ENCODE measurements around the gene NR2F1. TPM values are rescaled to one million over a fixed set of nuclear protein-coding genes. Genes with fewer than 3 reads are reported as not detected.

NR2F1 gene
- total RNA-seq, 2 donors from 2014 or later, result 1.1 to 3.4 TPM

DNA sequence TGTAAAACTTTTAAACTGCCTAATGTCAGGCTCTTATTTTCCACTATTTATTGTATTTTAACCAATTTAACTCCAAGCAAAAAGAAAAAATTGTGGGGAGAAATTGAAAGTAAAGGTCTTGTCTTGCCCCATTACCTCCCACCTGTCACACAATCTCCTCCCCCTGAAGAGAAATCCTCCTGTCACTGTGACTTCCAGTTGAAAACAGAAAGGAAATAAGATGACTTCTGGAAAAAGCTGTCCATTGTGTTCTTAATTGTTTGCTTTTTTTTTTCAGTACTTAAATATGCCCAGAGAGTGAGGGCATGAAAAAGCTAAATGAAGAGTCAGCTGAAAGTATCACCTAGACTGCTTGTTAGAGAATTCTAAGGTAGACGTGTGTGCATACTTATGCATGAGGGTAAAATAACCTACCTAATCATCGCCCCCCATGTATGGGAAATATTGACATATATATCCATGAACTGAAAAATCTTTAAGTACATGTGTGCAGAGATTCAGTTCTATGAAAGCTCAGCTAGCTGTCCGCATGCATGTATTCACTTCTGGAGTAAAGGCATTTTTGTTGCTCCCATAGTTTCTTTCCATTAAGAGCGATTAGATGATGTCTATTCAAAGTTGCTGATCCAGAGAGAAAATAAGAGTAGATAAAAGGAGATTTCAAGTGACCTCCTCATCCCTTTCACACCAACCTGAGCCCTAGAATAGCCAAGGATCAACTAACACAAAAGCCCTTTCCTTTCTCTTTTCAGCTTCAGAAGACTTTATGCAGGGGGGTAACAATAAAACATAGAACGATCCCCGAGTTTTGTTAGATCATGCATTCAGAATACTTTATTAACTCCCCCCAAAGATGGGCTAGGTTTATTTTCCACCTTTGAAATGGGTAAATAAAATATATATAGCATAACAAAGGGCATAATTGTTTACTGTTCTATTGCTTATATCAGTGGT, 7.3 kb upstream of the NR2F1 start:
- no peak for DNase-seq (ENCODE audit: low spot score)
- Histone ChIP-seq H3K36me3 (no peaks in the 10 kb centered on the region), H3K4me3 (no peak overlapping the region), H3K27ac (no peak overlapping the region), H3K4me1 (ENCODE audit: control insufficient read depth in 1 of 2, low read depth in 2 of 2) (peaks cover 17 to 28% of the 10 kb centered on the region in 2 donors), H3K27me3 (replicated peaks; ENCODE audit: insufficient read depth) (peaks cover 4% of the 10 kb centered on the region), H3K9me3 (no peaks in the 10 kb centered on the region)
- TF ChIP-seq, protein P1, sequence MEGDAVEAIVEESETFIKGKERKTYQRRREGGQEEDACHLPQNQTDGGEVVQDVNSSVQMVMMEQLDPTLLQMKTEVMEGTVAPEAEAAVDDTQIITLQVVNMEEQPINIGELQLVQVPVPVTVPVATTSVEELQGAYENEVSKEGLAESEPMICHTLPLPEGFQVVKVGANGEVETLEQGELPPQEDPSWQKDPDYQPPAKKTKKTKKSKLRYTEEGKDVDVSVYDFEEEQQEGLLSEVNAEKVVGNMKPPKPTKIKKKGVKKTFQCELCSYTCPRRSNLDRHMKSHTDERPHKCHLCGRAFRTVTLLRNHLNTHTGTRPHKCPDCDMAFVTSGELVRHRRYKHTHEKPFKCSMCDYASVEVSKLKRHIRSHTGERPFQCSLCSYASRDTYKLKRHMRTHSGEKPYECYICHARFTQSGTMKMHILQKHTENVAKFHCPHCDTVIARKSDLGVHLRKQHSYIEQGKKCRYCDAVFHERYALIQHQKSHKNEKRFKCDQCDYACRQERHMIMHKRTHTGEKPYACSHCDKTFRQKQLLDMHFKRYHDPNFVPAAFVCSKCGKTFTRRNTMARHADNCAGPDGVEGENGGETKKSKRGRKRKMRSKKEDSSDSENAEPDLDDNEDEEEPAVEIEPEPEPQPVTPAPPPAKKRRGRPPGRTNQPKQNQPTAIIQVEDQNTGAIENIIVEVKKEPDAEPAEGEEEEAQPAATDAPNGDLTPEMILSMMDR (IDR thresholded peaks at IDR 0.05), result no peak
- ATAC-seq (ENCODE audit: insufficient number of reproducible peaks, low FRiP score, low read depth), result no peak

DNA sequence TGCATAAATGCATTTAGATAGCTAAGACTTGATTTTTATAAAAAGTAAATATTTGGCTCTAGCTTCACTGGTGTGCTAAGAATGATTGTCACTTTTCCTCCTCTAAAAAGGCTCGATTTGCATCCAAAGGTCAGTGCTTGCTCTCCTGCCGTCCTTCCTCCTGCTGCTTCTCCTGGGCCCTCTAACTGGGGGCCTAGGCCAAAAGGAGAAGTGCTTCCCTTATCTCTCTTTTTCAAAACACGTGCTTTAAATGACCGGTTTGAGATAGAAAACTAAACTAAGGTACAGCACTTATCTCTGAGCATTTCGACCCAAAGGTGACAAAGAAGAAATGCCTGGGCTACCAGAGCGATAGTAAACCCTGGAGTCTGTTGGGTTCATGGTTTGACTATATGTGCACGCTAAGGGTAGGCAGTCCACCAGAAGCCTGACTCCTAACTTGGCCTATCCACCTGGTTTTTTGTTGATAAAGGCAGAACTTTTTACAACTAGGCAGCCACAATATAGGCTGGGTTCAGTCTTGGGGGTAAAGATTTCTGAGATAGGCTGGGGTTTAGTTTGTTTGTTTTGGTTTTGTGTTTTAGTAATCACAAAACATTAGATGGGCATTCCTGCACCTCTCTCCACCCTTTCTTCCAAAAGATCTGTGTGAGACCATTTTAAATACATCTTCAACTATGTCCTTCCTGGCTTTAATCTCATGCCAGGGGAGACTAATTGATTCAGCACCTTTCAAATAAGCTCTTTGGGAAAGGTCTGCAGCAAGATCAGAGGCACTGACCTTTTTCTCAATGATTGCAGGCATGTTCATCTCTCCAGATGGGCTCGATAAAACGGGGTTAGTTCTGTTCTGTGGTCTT, 5.8 kb upstream of the NR2F1 start:
- H3K4me3 ChIP-seq, result no peak overlapping the region
- TF ChIP-seq, protein P1 (IDR thresholded peaks at IDR 0.05), result no peak
- no peak for ATAC-seq (ENCODE audit: insufficient number of reproducible peaks, low FRiP score, low read depth)
- DNase-seq (ENCODE audit: low spot score), result no peak
- H3K9me3 ChIP-seq, result no peaks in the 10 kb centered on the region
- peaks cover 4% of the 10 kb centered on the region for H3K27me3 ChIP-seq (replicated peaks; ENCODE audit: insufficient read depth)
- peaks cover 17 to 30% of the 10 kb centered on the region in 2 donors for H3K4me1 ChIP-seq (ENCODE audit: control insufficient read depth in 1 of 2, low read depth in 2 of 2)
- H3K36me3 ChIP-seq, result no peaks in the 10 kb centered on the region
- no peak overlapping the region for H3K27ac ChIP-seq

DNA sequence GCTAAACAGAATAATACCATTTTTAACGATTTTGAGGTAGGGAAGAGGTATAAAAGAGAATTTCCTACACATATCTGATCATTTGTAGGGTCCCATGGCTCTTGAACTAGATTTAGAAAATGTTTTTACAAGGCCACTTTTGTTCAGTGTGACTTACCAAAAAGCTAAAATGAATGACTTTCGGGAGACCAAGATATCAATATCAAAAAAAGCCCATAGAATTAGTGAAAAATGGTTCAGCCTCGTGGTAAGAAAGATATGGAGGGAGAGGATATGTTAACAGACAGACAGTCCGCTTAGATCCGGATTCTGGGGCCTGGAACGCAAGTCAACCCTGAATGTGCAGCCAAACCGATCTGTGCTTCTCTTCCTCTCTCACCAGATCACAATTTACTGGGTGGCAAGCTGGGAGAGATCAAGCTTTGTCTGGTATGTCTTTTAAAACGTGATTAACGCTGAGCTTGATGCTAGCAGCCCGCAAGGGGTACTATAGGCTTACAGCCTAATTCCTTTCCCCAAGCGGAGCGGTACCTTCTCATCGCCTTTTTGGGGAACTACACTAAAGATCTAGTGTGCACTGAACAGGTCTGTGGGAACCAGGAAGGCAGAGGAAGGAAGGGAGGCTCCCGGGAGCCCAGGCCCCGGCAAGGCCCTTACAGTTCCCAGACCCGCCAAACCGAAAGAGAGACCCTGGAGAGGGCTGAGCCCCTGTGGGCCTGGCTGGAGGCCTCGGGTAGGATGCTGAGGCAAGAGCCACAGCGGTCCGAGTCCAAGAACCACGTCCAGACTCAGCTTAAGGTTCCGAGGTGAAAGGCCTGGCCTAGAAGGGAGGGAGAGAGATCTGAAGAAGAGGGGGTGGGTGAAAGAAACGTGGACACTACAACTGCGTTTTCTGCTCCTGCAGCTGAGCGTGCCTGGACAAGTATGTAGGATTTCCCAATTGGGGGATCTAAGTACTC, 4.9 kb upstream of the NR2F1 start:
- no peaks in the 10 kb centered on the region for H3K36me3 ChIP-seq
- H3K27me3 ChIP-seq (replicated peaks; ENCODE audit: insufficient read depth), result peaks cover 4% of the 10 kb centered on the region
- peaks cover 22 to 33% of the 10 kb centered on the region in 2 donors for H3K4me1 ChIP-seq (ENCODE audit: control insufficient read depth in 1 of 2, low read depth in 2 of 2)
- no peak overlapping the region for H3K27ac ChIP-seq
- DNase-seq (ENCODE audit: low spot score) (no peak), ATAC-seq (ENCODE audit: insufficient number of reproducible peaks, low FRiP score, low read depth) (no peak)
- TF ChIP-seq, protein P1 (IDR thresholded peaks at IDR 0.05), result no peak
- no peaks in the 10 kb centered on the region for H3K9me3 ChIP-seq
- no peak overlapping the region for H3K4me3 ChIP-seq

DNA sequence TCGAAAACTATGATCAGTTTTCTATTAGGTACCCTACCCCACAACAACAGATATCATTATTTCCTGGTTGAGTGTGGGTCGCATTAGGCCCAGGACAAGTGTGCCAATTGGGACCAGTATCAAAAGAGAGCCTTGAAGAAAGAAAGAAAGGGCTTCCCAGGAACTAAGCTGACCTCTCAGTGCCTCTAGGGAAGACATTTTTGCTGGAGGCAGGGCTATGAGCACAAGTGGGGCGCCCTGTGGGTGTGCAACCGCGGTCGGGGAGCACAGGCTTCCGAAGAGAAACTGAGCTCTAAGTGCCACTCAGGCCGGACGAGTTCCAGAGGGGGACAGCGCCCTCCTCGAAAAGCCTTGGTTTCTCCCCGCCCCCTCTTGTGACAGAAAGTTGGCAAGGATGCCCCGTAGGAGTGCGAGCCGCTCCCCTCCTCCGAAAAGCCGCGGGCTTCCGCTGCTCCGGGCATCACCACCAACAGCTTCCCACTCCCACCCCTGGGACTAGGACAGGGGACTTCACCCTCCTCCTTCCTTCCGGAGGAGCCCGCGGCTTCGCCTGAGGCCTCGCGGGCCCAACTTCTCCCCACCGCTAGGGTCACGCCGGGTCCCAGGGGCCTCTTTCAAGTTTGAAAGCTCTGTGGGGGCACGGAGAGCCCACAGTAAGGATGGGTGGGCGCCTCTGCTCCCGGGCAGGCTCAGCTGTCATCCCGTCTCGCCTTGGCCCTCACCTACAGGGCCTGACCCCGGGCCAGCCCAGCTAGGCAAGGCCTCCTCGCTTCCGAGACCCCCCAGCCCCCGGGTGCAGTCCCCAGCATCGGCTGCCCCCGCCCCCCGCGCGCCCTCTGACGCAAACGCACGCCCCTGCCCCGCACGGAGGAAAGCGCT, 4.0 kb upstream of the NR2F1 start:
- H3K27me3 ChIP-seq (replicated peaks; ENCODE audit: insufficient read depth), result peaks cover 4% of the 10 kb centered on the region
- TF ChIP-seq, protein P1 (IDR thresholded peaks at IDR 0.05), result no peak
- DNase-seq (ENCODE audit: low spot score) (no peak), ATAC-seq (ENCODE audit: insufficient number of reproducible peaks, low FRiP score, low read depth) (no peak)
- no peaks in the 10 kb centered on the region for H3K9me3 ChIP-seq
- H3K4me3 ChIP-seq, result peak overlapping the region; percentile 81
- H3K36me3 ChIP-seq, result no peaks in the 10 kb centered on the region
- H3K27ac ChIP-seq, result no peak overlapping the region
- peaks cover 28 to 41% of the 10 kb centered on the region in 2 donors for H3K4me1 ChIP-seq (ENCODE audit: control insufficient read depth in 1 of 2, low read depth in 2 of 2)
